GM12878 (cell line): ENCODE results near the gene ZBTB16. TPM values are rescaled to one million over a fixed set of nuclear protein-coding genes. Genes with fewer than 3 reads are reported as not detected.

ENCODE experiments used
- ATAC-seq: fragments of 200-7000 bp; cut with Tn5 transposase; 3 replicates; pipeline ENCODE4 v1.9.1; 2020; ENCODE audit warnings: mild to moderate bottlenecking, moderate library complexity
- BruUV-seq: library from RNA; stranded (reverse); fragments of 400-500 nt; replicated peaks from 2 replicates; lab custom pipeline; 2021; lab: Mats Ljungman, UMichigan
- CTCF ChIA-PET: fragments of 300-600 bp; sonication (Branson Sonifier 250); formaldehyde crosslinking; extraction: SDS; loops from one replicate; lab custom pipeline; 2021; ENCODE audit warnings: inconsistent platforms; lab: Yijun Ruan, JAX
- POLR2A ChIA-PET: fragments of 350-600 bp; formaldehyde crosslinking; extraction: SDS; loops from one replicate; lab custom pipeline; 2021; ENCODE audit warnings: inconsistent platforms; lab: Charles Lee
- RAD21 ChIA-PET: fragments of 300-600 bp; sonication (Branson Sonifier 250); formaldehyde crosslinking; loops from one replicate; lab custom pipeline; 2023; ENCODE audit warnings: antibody characterized with exemption; ENCODE audit not compliant: unreplicated experiment; lab: Charles Lee
- SMC1A ChIA-PET: fragments of 300-600 bp; sonication (Branson Sonifier 250); formaldehyde crosslinking; loops from one replicate; lab custom pipeline; 2023; ENCODE audit not compliant: unreplicated experiment, uncharacterized antibody; lab: Charles Lee
- DNase-seq: peaks from one replicate; pipeline ENCODE4 v3.0.0-alpha.2; 2011; ENCODE audit warnings: low read depth, low spot score
- FAIRE-seq: peaks from 3 replicates; lab custom pipeline; 2011; peaks lifted over from hg19 to GRCh38; lab: Jason Lieb, UNC
- H2AFZ ChIP-seq: 2 replicates; pipeline ENCODE4 v1.6.0; 2011; ENCODE audit warnings: low read depth, low read length, control low read depth; ENCODE audit not compliant: control insufficient read depth
- H3K27ac ChIP-seq: 2 replicates; pipeline ENCODE4 v1.5.1; 2011; ENCODE audit warnings: control low read depth; ENCODE audit not compliant: control insufficient read depth, insufficient read depth
- H3K27me3 ChIP-seq, 2 experiments: replicated peaks in 1 of 2; 2 replicates each; pipeline versions ENCODE4 v1.6.0 to v1.6.1; 2011; ENCODE audit warnings: low read length in 1 of 2; ENCODE audit not compliant: control insufficient read depth in 2 of 2, insufficient read depth in 2 of 2
- H3K36me3 ChIP-seq, 2 experiments: 2 replicates each; pipeline ENCODE4 v1.5.1; 2011; ENCODE audit warnings: low read length in 1 of 2; ENCODE audit not compliant: control insufficient read depth in 2 of 2, insufficient read depth in 2 of 2
- H3K4me1 ChIP-seq: 2 replicates; pipeline ENCODE4 v1.6.1; 2011; ENCODE audit warnings: mild to moderate bottlenecking, low read length, moderate library complexity, mixed read lengths; ENCODE audit not compliant: control insufficient read depth, insufficient read depth
- H3K4me2 ChIP-seq: 2 replicates; pipeline ENCODE4 v1.6.0; 2011; ENCODE audit warnings: control low read depth; ENCODE audit not compliant: control insufficient read depth, insufficient read depth
- H3K4me3 ChIP-seq: fragments of 200-600 bp; sonication (generic); 2 replicates; pipeline ENCODE4 v1.5.1; 2016
- H3K79me2 ChIP-seq: 2 replicates; pipeline ENCODE4 v1.6.0; 2011; ENCODE audit warnings: low read length; ENCODE audit not compliant: control insufficient read depth, insufficient read depth
- H3K9ac ChIP-seq: 2 replicates; pipeline ENCODE4 v1.8.0; 2011; ENCODE audit warnings: low read length, control low read depth, mixed read lengths; ENCODE audit not compliant: control insufficient read depth, insufficient read depth
- H3K9me3 ChIP-seq: replicated peaks from 3 replicates; pipeline ENCODE4 v1.5.1; 2011; ENCODE audit warnings: mild to moderate bottlenecking, low read length; ENCODE audit not compliant: control insufficient read depth, insufficient read depth
- H4K20me1 ChIP-seq: 2 replicates; pipeline ENCODE4 v1.6.0; 2011; ENCODE audit not compliant: control insufficient read depth, insufficient read depth
- CTCF ChIP-seq, 3 experiments: IDR thresholded peaks in 2 of 3; conservative IDR thresholded peaks in 1 of 3; 2 replicates each; pipeline ENCODE4 v1.5.1; 2011; ENCODE audit warnings: low read depth in 3 of 3, low read length in 3 of 3, mild to moderate bottlenecking in 3 of 3, control low read depth in 2 of 3, moderate library complexity in 2 of 3, inconsistent platforms in 1 of 3, mixed read lengths in 1 of 3; ENCODE audit not compliant: control insufficient read depth in 2 of 3, insufficient read depth in 1 of 3; ENCODE audit errors: extremely low read depth in 1 of 3
- EZH2 ChIP-seq: IDR thresholded peaks from 2 replicates; pipeline ENCODE4 v1.6.1; 2012; ENCODE audit warnings: low read depth, mild to moderate bottlenecking, control low read depth, inconsistent platforms, low read length, borderline replicate concordance; ENCODE audit not compliant: control insufficient read depth
- PKNOX1 ChIP-seq: fragments of 450-650 bp; IDR thresholded peaks from 2 replicates; pipeline ENCODE4 v1.6.1; 2016; ENCODE audit warnings: mild to moderate bottlenecking
- RAD21 ChIP-seq: IDR thresholded peaks from 2 replicates; pipeline ENCODE4 v1.6.1; 2011; ENCODE audit warnings: mild to moderate bottlenecking, low read depth, low read length, moderate library complexity; ENCODE audit not compliant: insufficient read depth
- RFX5 ChIP-seq: IDR thresholded peaks from 2 replicates; pipeline ENCODE4 v1.6.1; 2011; ENCODE audit warnings: low read depth, low read length, improper control_type of control experiment
- WGBS: methylation state at CpG from one replicate; pipeline ENCODE4 v1.1.6; 2016; ENCODE audit warnings: low lambda C conversion rate; ENCODE audit not compliant: insufficient replicate concordance, insufficient coverage; ENCODE audit errors: missing lambda C conversion rate; 5-methylcytosine and 5-hydroxymethylcytosine counted together
- in situ Hi-C: fragments of 300-500 bp; cut with MboI; formaldehyde crosslinking; loops from 9 replicates; pipeline ENCODE4 v1.14.3; 2018; ENCODE audit warnings: mixed read lengths
- intact Hi-C: fragments of 100-400 bp; cut with micrococcal nuclease; formaldehyde crosslinking; loops from one replicate; pipeline ENCODE4 v1.14.2; 2022; ENCODE audit not compliant: unreplicated experiment
- polyA plus RNA-seq, 11 experiments: library from polyadenylated mRNA; depleted of rRNA in 4 of 11; unstranded in 6 of 11; stranded (reverse) in 5 of 11; fragments of >200 nt; fragmentation: Nextera tagmentation in 4 of 11; fragmentation: Illumina TruSeq in 1 of 11; extraction: Ambion mirVana in 4 of 11; extraction: Trizol in 1 of 11; gene quantifications; 1 replicate in 1 of 11; 2 replicates in 10 of 11; pipeline versions ENCODE4 v1.2.1 to v1.2.3, GENCODE V29; 2011 to 2016; ENCODE audit warnings: inconsistent platforms in 2 of 11, missing spikeins in 2 of 11, low read depth in 1 of 11
- total RNA-seq, 4 experiments: library from RNA; depleted of rRNA in 3 of 4; stranded (reverse); fragments of >200 nt in 3 of 4; fragmentation: Illumina TruSeq in 1 of 4; extraction: Trizol in 1 of 4; gene quantifications; 2 replicates each; pipeline versions ENCODE4 v1.2.1 to v1.2.3, GENCODE V29; 2013 to 2021

The ZBTB16 gene
- total and polyA plus RNA-seq, 10 of the 15 experiments (the other 5 are each of a cell fraction or from before 2014, with no cell fraction given): 0.38 TPM; not detected in 9

GRCh38 chr11:114195981-114196731, 136.6 kb downstream of the ZBTB16 start:
- intact Hi-C loops (no loop called here), in situ Hi-C loops (no loop called here)
- Histone ChIP-seq H2AFZ (no peak overlapping the region), H3K27ac (no peak overlapping the region), H3K79me2 (no peaks in the 10 kb centered on the region), H3K4me1 (no peaks in the 10 kb centered on the region), H4K20me1 (no peaks in the 10 kb centered on the region), H3K9ac (no peak overlapping the region), H3K27me3 (peaks cover 0 to under 1% of the 10 kb centered on the region in 2 experiments; a peak in 2 of 4 replicates), H3K4me3 (no peak overlapping the region), H3K9me3 (peaks cover 1% of the 10 kb centered on the region; the same call in 2 of the 3 replicates), H3K36me3 (no peaks in the 10 kb centered on the region), H3K4me2 (no peak overlapping the region)
- no TSS peak for BruUV-seq
- FAIRE-seq: no peak
- no peak for DNase-seq
- ChIA-PET SMC1A (no interaction called here), POLR2A (no interaction called here), RAD21 (no interaction called here), CTCF (interaction anchor here (1.0 kb wide), 1 partner anchor 300 kb away, joined by 3 read pairs; no protein-coding TSS in a partner anchor)
- TF ChIP-seq RFX5: no peak
- TF ChIP-seq EZH2: no peak
- no peak for TF ChIP-seq RAD21
- no peak for TF ChIP-seq CTCF (IDR thresholded peaks at IDR 0.05 in 2 of 3, conservative IDR thresholded peaks at IDR 0.05 in 1 of 3; ENCODE audit: control insufficient read depth in 2 of 3, extremely low read depth in 1 of 3, insufficient read depth in 1 of 3, low read depth in 3 of 3, low read length in 3 of 3)
- no peak for TF ChIP-seq PKNOX1
- ATAC-seq: no peak
- 37% methylated on average over 5 of the region's 5 CpGs for WGBS
